ENCODE results near the gene SNED1. TPM values are rescaled to one million over a fixed set of nuclear protein-coding genes. Genes with fewer than 3 reads are reported as not detected.

Gene SNED1
- total RNA-seq, 4 donors from 2014 or later, result 18.0 to 52.2 (median 32.5) TPM

GRCh38 chr2:240965905-240966456 is 32.4 kb upstream of the SNED1 start:
- ATAC-seq (ENCODE audit: low FRiP score) (no peak), DNase-seq (ENCODE audit: low spot score) (no peak)
- no peak for TF ChIP-seq CTCF (IDR thresholded peaks at IDR 0.05)

DNA sequence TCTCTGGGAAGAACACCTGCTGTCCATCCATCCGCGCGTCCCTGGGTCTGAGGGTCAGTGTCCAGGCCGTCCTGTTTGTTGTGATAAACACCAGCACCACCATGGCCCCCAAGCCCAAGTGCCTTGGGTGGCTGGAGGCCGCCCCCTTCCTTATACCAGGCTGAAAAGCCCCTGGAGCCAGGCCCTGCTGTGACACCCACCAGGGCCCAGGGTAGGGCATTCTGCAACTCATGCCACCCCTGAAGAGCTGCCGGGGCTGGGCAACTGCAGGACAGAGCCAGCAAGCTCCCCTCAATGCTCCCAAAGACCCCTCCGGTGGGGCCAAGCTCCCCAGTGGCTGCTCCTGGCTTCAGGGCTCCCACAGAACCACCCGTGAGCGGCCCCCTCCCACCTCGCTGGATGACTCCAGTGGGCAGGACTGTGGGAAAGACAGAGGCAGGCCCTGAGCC is 31.9 kb upstream of the SNED1 start:
- no peak for ATAC-seq (ENCODE audit: low FRiP score)
- no peak for DNase-seq (ENCODE audit: low spot score)

DNA sequence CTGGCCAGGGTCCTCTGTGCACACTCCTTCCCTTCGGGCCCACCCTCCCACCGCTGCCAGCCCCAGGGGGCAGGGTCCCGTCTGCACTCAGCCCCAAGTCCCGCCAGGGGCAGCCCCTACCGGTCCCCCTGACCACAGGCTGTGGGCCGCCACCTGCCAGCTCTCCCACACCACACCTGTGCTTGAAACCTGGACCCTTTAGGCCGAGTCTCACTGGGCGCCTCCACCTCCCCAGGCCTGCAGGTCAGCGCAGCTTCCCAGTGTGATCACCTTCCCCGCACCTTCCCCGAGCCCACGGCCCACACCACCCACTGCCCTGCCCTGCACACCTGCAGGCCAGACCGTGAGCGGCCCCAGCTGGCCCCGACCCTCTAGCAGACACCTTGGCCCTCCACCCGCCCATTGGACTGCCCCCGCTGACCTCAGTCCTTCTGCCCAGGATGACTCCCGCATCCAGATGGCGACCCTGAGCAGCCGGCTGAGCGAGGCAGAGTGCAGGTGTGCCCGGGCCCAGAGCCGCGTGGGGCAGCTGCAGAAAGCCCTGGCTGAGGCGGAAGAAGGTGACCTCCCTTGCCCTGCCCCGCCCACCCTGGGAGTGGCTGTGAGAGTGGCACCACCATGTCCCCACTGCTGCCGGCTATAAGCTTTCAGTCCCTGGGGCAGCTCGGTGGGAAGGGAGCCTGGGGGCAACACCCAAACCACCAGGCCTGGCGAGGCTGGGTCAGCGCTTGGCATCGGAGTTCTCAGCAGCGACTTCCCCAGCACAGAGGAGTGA is 31.3 kb upstream of the SNED1 start:
- ATAC-seq (ENCODE audit: low FRiP score), result no peak
- no peak for TF ChIP-seq CTCF (IDR thresholded peaks at IDR 0.05)
- no peak for DNase-seq (ENCODE audit: low spot score)

More for the DNA sequence above, 31.9 kb upstream of the SNED1 start:
- no peak for TF ChIP-seq CTCF (IDR thresholded peaks at IDR 0.05)

- DNase-seq (ENCODE audit: low spot score), result no peak
- no peak for TF ChIP-seq CTCF (IDR thresholded peaks at IDR 0.05)
- no peak for ATAC-seq (ENCODE audit: low FRiP score)
These were observed 30.5 kb upstream of the SNED1 start for GRCh38 chr2:240967681-240968621.

DNA sequence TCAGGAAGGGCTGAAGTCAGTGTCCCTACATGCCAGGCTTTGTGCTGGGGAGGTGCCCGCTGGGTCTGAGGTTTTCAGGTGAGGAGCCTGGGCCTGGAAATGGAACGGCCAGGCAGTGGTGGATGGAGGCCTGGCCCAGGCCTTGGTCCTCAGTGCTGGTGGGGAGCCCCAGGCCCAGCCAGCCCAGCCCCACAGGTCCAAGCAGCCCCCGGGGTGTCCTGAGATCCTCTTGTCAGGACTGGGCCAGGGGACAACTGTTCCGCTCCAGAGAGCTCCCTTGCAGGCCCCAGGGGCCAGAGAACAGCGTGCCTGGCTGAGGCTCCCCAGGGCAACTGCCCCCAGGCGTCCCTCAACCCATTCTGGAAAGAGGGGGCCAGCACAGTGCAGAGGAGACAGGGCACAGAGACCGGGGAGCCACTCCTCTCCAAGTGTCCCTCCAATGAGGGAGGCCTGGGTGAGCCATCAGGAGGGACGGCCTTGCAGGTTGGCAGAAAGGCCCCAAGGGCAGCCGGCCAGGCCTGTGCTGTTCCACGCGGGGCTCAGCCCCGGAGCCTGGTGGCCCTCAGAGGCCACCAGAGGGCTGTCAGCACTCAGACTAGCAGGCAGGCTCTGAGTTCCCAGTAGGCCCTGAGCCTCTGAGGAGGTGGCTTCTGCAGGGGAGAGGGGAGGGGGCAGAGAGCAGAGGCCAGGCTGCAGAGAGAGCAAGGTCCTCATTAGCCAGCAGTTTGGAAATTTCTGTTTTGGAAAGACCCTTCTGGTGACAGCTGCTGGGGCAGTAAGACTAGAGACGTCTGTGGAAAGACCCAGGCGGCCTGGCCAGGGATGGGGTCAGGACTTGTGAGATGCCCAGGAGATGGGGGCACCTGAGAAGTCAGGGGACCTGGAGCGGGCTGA is 29.4 kb upstream of the SNED1 start:
- ATAC-seq (ENCODE audit: low FRiP score), result no peak

More for the DNA sequence above, 29.4 kb upstream of the SNED1 start:
- TF ChIP-seq CTCF (IDR thresholded peaks at IDR 0.05), result no peak
- DNase-seq (ENCODE audit: low spot score), result no peak
